ENCODE results near the gene FDXACB1.
A peak's percentile ranks its signal among the peaks of the same experiment; 100 is the strongest.

FDXACB1 gene, protein sequence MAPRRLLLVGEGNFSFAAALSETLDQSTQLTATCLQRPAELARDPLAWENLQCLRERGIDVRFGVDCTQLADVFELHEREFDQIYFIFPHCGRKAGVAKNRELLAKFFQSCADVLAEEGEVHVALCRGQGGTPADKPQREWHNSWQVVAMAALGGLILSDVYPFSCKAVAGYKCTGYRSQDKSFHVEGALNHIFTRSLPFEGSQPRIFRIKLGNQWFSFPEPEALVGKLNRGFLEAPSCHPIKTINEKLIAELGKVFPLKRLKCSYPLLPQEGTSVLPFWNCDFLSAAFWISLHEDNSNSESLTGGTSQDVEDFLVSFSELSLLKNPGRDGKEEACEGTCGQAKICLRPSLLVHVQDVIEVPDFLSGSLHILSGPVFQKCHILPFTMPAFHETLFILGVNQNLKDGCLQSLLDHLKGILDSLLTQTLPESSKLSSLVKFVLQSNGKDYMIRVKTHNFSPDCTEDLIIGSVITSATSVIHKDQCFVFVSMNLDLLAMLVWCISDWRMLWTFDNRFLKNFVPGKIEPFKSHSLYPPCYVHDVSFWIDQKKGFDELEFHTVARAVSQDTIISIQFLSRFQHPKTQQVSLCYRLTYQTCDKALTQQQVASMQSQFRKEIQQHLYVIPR

DNA sequence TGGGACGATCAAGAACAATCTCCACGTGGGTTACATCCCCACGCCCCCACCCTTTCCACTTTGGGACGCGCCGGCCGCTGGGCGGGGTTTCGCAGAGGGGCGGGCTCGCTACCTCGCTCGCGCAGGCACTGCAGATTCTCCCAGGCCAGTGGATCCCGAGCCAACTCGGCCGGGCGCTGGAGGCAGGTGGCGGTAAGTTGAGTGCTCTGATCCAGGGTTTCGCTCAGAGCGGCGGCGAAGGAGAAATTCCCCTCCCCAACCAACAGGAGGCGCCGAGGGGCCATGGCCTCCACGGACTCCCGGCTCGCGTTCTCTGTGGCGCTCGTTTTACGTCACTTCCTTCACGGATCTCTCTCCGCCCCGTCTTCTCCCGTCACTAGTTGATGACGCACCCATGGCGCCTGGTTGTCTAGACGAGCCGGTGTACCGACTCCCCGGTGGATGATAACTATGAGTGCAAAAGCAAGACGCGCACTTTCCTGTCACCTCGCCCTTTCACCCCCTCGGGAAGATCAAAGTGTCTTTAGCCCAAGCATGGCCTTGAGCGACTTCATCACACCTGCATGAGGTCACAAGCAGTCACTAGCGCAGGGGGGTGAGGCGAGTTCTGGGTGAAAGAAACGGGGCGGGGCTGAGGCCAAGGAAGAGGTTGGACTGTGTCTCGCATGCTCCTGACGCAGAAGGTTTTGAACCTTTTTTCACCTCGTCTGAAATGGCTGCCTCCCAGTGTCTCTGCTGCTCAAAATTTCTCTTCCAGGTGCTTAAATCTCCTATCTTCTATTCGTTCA, at the start of gene FDXACB1, which contains the start of gene CFAP68:
Gene FDXACB1, minus strand, starts transcription at position 317 of the 788 bp plus-strand sequence. Its CDS starts 33 bp downstream, at position 284.
Gene CFAP68, plus strand, starts transcription at position 693 of the 788 bp plus-strand sequence. Its CDS starts 20 bp downstream, at position 713.
- DNase-seq, result peak; percentile 98 to 99

DNA sequence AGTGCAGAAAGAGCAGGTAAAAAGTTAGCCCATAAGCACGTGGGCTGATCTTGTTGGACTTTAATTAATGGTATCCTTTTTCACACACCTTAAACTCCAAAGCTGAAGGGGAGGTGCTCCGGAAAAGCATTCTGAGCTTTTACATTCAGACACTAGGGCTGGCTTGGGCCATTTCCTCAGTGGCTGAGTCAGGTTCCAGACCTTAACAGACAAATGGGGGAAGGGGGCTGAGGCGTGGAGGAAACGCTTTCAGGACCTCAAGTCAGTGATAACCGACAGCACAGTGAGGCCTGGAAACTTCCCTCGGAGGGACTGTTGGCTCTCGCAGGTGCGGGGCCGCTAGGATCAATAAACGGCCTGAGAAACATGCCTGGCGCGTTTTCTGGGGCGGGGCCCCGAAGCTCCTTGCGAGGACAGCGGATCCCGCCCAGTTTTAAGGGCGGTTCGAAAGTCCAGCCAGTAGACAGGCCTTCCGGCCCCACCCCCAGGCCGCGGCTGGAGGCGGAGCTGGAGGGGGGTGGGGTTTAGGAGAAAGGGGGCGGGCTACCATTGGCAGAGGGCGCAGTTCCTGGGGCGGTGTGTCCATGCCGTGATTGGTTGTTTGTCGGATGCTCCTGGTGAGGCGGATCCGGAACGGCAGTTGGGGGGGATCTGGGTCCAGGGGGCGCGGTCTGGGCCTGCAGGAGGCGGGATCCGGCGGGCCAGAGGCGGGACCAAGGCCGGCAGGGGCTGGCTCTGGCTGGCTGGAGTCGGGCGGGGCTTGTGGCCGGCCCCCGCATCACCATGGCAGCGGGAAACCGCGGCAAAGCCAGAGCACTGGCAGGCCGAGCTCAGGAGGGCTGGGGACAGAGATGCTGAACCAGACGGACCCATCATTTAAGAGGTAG, 47.8 kb upstream of the FDXACB1 start:
- peak; percentile 99 for DNase-seq

DNA sequence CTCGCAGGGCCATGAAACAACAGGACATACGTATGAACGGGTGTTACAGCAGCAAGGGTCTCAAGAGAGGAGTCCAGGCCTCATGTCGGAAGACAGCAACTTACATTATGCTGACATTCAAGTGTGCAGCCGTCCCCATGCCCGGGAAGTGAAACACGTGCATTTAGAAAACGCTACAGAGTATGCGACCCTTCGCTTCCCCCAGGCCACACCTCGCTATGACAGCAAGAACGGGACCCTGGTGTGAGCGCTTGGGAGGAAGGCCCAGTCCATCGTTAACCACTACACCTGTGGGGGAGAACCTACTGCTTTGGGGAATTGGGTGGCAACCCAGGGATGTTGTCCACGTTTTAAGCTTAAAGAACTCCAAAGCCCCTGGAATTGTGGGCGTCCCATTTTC, 47.0 kb upstream of the FDXACB1 start:
- DNase-seq, result no peak

DNA sequence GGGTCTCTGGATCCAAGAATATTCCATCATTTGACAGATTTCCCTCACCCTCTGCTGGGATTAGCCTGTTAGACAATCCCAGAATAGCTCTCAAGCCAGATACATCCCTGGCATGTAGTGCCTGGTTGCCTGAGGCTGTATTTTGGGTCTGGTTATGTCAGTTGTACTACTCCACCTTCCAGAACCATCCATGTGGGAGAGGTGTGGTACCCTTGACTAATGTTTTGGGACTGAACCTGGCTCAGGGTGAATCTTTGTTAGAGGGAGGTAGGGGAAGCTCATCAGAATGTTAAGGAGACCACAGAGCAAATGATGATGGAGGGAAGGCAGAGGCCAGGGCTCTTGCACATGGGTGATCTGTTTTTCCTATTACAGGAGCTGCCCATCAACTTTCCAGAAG, 45.0 kb upstream of the FDXACB1 start:
- DNase-seq, result no peak

DNA sequence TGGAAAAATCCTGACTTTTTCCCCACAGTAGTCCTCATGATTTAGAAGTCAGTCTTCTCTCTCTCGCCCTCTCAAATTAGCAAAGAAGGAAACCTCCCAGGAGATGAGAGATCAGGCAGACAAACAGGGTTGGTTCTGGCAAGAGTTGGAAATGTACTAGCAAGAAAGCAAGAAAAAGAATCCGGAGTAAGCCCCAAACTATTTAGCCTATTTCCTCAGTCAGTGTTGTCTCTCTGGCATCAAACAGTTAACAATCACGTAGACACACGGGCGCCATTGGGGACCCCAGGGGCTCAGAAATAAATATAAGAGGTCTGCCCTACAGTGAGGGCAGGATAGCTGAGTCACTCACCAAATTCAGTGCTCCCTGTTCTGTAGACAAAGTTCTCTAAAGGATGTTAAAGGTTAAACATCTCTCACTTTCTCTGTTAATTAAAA, 44.4 kb upstream of the FDXACB1 start:
- no peak for DNase-seq

DNA sequence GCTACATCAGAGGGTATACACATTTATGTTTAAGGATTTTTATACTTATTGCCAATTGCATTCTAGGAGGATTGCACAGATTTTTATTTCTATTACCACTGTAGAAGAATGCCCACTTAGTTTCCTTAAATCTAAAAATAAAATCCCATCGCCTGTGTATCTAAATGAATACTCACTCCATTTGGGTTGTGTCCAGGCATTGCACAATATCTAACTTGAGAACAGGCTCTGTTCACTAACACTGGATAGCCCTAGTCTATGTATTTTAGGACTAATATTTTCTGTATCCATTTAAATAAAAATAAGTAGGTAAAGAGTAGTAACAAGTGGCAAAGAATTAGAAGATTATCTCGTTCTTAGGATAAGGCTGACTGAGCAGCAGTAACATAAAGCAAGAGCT, 43.8 kb upstream of the FDXACB1 start:
- DNase-seq, result no peak

DNA sequence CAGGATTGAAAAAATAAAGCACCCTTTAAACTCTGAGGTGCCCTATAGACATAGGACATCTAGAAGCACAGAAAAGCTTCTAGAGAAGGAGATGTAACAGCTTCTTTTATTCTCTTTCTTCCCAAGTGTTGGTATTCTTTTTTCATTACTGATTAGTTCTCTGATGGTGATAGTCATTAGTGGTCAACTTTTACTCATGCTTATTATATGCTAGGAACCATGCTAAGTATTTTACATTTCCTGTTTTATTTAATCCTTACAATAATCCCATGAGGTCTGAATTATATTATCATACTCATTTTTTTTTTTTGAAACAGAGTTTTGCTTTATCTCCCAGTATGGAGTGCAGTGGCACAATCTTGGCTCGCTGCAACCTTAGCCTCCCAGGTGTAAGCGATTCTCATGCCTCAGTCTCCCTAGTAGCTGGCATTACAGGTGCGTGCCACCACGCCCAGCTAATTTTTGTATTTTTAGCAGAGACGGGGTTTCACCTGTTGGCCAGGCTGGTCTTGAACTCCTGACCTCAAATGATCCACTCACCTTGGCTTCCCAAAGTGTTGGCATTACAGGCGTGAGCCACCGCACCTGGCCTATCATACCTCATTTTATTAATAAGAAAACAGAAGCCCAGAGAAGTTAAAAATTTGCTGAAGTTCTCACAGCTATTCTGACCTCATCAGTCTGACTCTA, 42.7 kb upstream of the FDXACB1 start:
- no peak for DNase-seq

DNA sequence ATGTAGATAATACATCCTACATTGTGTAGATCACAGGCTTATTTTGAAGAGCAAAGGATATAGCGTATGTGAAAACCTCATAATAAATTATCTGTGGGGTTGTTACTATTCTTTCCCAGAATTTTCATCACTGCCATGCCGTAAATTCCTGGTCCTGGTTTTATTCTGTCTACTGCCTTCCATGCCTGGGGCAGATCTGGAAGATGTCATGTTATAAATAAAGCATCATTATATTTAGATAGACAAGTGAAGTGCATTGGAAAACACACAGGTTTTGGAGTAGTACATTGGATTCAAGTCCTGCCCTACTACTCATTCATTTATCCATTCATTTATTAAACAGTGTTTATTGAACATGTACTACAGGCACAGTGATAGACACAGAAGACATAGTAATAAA, 41.9 kb upstream of the FDXACB1 start:
- no peak for DNase-seq

DNA sequence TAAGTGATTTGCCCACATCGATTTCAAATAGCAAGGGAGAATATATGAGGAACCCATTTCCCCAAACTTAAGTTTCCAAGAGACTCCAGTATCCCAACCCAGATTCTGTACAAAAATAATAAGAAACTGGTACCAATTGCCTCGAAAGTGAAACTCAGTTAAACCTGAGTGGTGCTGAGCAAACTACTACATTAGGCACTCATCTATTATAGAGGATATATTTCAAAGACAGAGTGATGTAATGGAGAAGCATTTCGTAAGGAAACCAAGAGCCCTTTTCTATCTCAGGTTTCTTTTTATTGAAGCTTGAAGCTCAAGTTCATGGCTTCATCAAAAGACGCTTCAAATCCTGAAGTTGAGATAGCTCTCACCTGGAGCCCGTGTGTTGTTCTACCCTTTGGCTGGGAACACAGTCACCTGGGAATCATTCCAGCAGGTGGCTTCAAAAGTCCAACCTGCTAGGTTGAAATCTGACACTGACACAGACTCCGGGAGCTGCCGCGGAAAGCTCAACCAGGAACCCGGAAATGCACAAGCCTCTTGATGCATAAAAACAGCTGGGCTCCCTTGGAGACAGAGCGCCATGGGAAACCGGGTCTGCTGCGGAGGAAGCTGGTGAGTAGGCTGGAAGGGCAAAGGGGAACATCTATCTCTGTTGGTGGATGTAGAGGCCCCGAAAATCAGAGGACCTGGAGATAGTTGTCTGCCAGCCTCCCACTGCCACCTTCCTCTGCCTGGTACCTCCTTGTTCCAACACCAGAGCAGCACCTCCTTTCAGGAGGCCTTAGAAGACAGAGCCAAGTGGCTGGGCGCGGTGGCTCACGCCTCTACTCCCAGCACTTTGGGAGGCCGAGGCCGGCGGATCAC, 39.7 kb upstream of the FDXACB1 start, which contains the start of gene C11orf52:
Gene C11orf52, plus strand, starts transcription at position 524 of the 867 bp plus-strand sequence. Its CDS starts 60 bp downstream, at position 584.
- DNase-seq, result no peak

DNA sequence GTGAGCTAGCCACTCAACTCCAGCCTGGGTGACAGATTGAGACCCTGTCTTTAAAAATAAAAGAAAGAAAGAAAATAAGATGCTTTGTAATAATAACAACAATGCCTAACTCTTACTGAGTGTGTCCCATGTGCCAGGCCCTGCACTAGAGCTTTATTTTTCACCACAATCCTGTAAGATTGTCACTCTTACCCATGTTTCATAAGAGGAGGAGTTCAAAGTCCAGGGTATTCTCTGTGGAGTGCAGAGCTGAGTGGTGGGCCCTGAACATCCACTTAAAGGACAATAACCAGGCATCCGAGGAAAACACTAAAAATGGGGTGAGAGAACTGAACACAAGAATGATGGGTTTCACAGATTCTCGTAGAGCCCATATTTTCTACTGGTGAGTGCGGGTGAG, 38.8 kb upstream of the FDXACB1 start:
- DNase-seq, result no peak

DNA sequence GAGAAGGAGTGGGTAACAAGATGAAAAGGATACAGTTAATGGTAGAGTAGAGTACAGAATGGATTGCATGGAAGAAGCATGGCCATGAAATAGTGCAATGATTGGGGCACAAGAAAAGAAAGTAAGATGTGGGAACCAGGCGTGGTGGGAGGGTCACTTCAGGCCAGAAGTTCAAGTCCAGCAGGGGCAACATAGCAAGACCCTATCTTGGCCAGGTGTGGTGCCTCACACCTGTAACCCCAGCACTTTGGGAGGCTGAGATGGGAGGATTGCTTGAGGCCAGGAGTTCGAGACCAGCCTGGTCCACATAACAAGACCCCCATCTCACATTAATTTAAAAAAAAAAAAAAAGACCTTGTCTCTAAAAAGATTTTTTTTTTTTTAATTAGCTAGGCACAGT, 38.3 kb upstream of the FDXACB1 start:
- DNase-seq, result no peak

DNA sequence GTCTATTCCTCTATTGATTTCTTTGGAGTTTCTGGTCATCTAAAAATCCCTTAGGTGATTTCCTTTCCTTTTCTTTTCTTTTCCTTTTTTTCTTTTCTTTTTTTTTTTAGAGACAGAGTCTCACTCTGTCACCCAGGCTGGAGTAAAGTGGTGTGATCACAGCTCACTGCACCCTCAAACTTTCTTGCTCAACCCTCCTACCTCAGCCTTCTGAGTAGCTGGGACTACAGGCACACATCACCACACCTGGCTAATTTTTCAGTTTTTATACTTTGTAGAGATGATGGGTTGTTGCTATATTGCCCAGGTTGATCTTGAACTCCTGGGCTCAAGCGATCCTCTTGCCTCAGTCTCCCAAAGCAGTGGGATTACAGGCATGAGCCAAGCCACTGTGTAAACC, 37.8 kb upstream of the FDXACB1 start:
- no peak for DNase-seq

DNA sequence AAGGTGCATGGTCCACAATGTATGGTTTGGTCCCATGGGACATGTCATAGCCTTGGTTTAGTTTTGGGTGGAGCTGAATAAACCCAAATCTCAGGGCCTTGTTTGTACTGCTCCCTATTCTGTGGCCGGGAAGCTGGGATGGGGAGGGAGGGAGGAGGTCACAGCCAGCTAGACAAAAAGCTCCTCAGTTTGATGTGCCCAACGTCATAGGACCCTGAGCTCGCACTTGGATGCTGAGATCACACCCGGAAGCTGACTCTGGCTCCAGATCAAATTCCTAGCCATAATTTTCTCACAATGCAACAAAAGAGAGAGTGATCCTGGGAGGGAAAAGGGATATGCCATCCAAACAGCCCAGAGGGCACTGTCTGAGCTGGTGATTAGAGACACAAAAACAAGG, 35.0 kb upstream of the FDXACB1 start:
- no peak for DNase-seq

DNA sequence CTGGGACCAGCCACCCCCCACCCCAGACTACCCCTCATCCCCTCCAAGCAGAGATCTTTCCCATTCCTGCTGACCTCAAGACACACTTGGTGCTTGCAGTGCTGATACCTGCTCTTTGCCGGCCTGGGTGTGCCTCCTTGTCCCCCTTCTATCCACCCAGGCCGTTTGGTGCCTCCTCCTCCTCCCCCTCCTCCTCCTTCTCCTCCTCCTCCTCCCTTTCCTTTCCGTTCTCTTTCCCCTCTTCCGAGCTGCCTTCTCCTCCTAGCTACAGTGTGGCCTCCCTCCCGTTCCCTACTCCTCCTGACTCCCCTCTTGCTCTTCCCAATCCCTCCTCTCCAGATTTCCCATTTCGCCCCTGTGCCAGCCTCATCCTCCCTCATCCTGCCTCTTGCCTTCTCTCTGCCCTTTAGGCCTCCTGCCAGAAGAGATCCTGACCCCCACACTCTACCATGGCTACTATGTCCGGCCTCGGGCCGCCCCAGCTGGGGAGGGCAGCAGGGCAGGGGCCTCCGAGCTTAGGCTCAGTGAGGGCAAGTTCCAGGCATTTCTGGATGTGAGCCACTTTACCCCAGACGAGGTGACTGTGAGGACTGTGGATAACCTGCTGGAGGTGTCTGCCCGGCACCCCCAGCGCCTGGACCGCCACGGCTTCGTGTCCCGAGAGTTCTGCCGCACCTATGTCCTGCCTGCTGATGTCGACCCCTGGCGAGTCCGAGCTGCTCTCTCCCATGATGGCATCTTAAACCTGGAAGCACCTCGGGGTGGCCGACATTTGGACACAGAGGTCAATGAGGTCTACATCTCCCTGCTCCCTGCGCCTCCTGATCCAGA, 34.3 kb upstream of the FDXACB1 start:
- DNase-seq, result no peak

DNA sequence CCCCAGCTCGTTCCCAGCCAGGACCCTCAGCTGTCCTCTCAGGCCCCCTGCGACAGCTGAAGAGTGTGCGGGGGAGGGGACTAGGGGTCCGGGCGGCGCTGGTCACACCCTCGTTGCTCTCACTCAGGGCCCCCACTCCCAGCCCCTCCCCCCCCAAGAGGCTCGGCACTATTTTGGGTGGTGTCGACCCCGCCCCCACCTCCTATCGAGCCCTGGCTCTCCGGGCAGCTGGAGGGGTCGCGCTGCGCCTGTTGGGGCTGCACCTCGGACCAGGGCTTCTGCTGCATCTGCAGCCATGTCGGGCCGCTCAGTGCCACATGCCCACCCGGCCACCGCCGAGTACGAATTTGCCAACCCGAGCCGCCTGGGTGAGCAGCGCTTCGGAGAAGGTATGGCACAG, 33.6 kb upstream of the FDXACB1 start, which contains the start of gene HSPB2:
Gene HSPB2, plus strand, starts transcription at position 200 of the 400 bp plus-strand sequence. Its CDS starts 96 bp downstream, at position 296.
- DNase-seq, result no peak

DNA sequence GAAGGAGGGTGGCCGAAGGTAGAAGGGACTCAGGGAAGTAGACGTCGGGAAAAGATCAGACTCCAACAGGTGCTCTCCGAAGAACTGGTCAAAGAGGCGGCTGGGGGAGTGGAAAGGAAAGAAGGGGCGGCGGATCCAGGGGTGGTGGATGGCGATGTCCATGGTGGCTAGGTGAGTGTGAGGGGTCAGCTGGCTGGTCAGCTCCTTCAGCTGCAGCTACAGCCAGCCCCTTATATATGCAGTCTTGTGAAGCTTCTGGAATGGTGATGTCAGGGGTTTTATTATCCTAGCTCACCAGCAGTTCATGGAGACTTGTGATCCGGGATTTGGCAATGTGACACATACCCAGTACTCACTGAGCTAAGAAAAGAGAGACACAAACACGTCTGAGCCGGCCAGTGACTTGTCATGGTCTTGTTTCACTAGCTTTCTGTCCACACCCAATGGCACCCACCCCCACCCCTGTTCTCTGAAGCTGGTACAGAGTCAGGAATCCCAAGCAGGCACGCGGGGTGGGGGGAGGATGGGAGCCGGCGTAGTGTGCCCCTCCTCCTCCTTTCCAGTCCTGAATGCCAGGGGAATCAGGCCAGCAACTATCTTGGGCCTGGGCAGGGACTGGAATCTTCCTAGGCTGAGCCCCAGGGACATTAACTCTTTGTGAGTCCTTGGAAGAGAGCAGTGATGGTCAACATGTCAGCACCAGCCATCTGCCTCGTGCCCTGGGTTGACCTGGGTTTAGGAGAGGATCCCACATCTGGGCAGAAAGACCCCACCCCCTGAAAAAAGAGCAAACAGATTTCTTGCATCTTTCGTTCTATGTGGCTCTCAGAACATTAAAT, 32.8 kb upstream of the FDXACB1 start, which contains the start of gene CRYAB:
Gene CRYAB, minus strand, starts transcription at position 208 of the 839 bp plus-strand sequence. Its CDS starts 46 bp downstream, at position 162.
- peak; percentile 54 to 74 for DNase-seq

DNA sequence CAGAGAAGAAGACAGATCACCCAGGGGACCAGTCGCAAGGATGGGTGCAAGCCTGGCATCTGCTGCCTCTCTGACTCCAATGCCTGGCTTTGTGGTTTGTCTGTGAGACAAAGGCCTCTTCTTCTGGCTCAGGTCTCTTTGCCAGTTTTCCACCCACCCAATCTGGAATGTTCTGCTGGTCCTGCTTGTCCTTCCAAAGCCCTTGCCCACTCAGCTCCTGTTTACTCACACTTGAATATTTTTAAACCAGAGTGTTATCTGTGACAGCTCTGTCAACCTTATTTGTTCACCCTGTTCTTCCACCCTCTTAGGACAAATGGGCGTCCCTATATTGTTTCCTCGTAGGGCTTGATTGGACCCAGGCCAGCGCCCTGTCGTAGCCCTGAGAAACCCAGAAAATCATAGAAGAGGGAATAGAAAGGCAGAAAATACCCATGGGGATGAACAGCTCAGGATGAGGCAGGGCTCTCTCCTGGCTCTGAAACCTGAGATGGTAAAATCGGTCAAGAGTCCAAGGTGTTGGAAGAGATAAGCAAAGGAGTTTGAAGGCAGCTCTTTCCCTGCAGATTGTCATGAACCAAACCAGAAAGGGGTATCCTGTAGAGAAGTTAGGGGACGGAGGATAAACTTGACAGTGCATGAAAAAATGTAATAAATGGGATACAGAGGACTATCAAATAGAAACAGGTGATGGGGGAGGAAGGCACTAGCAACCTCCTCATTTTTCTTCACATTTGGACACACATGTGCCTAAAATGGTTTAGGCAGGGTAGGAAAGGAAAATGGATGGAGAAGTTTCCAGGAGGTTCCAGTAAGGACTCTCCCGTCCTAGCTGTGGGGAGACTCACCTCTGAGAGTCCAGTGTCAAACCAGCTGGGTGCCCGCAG, 32.0 kb upstream of the FDXACB1 start:
- DNase-seq, result no peak
